Stimulated activated CD8-positive, alpha-beta memory T cell treated with anti-CD3 and anti-CD28 coated beads, Interleukin-15, amount 100 ng/mL, for 4 hours (primary cell): ENCODE results near the gene FER.
"Not testable (repeated sequence)": the region's sequence is repeated elsewhere in the genome, so short reads cannot be mapped to it uniquely, and the experiment has no call there.

ENCODE experiments used
- DNase-seq, 2 donors: peaks; one replicate each; pipeline ENCODE4 v3.0.0-alpha.2; 2020; ENCODE audit warnings: low read depth in 2 of 2

The FER gene

GRCh38 chr5:108747774-108748400, at the start of gene FER:
TSS of gene FER (plus strand) at chr5:108747897. CDS start at chr5:108798183, 50,286 bp downstream.
- peak in 1 of 2 donors; percentile 29 for DNase-seq

- DNase-seq: not testable (repeated sequence)
Observed at GRCh38 chr5:108700388-108700787, 47.3 kb upstream of the FER start.

GRCh38 chr5:108700930-108701329, 46.8 kb upstream of the FER start:
- no peak for DNase-seq

- DNase-seq: no peak
Observed at GRCh38 chr5:108702546-108702945, 45.2 kb upstream of the FER start.

- no peak for DNase-seq
Observed at GRCh38 chr5:108703313-108703712, 44.4 kb upstream of the FER start.

- DNase-seq: no peak
Observed at GRCh38 chr5:108707141-108707540, 40.6 kb upstream of the FER start.

GRCh38 chr5:108711898-108712297, 35.8 kb upstream of the FER start:
- DNase-seq: no peak

GRCh38 chr5:108715408-108715807, 32.3 kb upstream of the FER start:
- no peak for DNase-seq

- no peak for DNase-seq
Observed at GRCh38 chr5:108720391-108720790, 27.3 kb upstream of the FER start.

- no peak for DNase-seq
Observed at GRCh38 chr5:108726446-108727235, 21.1 kb upstream of the FER start.

GRCh38 chr5:108727236-108727650, 20.5 kb upstream of the FER start:
- no peak for DNase-seq

GRCh38 chr5:108727651-108728565, 19.8 kb upstream of the FER start:
- peak in 1 of 2 donors; percentile 23 for DNase-seq

- peak; percentile 32 to 43 for DNase-seq
Observed at GRCh38 chr5:108728566-108729241, 19.0 kb upstream of the FER start.

GRCh38 chr5:108729242-108729615, 18.5 kb upstream of the FER start:
- no peak for DNase-seq

GRCh38 chr5:108730617-108731340, 16.9 kb upstream of the FER start:
- no peak for DNase-seq

- no peak for DNase-seq
Observed at GRCh38 chr5:108735790-108736189, 11.9 kb upstream of the FER start.

- no peak for DNase-seq
Observed at GRCh38 chr5:108736855-108737254, 10.8 kb upstream of the FER start.

- no peak for DNase-seq
Observed at GRCh38 chr5:108739376-108739775, 8.3 kb upstream of the FER start.

- no peak for DNase-seq
Observed at GRCh38 chr5:108739906-108740305, 7.8 kb upstream of the FER start.

GRCh38 chr5:108743319-108743718, 4.4 kb upstream of the FER start:
- DNase-seq: no peak

GRCh38 chr5:108743846-108744245, 3.9 kb upstream of the FER start:
- DNase-seq: no peak
